SJCRH30 (cell line): ENCODE data around the gene PRDM15. TPM values are rescaled to one million over a fixed set of nuclear protein-coding genes. Genes with fewer than 3 reads are reported as not detected.

ENCODE experiments used
- DNase-seq, 2 experiments: peaks; one replicate each; pipeline ENCODE4 v3.0.0-alpha.2; 2015 to 2020
- H3K27ac ChIP-seq: fragments of 250-450 bp; sonication (Bioruptor Pico); 2 replicates; pipeline ENCODE4 v1.5.1; 2020; ENCODE audit warnings: mild to moderate bottlenecking, moderate library complexity
- H3K27me3 ChIP-seq: fragments of 250-450 bp; sonication (Bioruptor Pico); 2 replicates; pipeline ENCODE4 v1.5.1; 2020; ENCODE audit warnings: mild to moderate bottlenecking, moderate library complexity
- H3K36me3 ChIP-seq: fragments of 250-450 bp; sonication (Bioruptor Pico); 2 replicates; pipeline ENCODE4 v1.5.1; 2020; ENCODE audit warnings: mild to moderate bottlenecking, moderate library complexity
- H3K4me1 ChIP-seq: fragments of 250-450 bp; sonication (Bioruptor Pico); 2 replicates; pipeline ENCODE4 v1.5.1; 2020; ENCODE audit warnings: mild to moderate bottlenecking, moderate library complexity
- H3K4me3 ChIP-seq: fragments of 250-450 bp; sonication (Bioruptor Pico); 2 replicates; pipeline ENCODE4 v1.5.1; 2020; ENCODE audit warnings: mild to moderate bottlenecking, moderate library complexity
- H3K9me3 ChIP-seq: fragments of 250-450 bp; sonication (Bioruptor Pico); replicated peaks from 2 replicates; pipeline ENCODE4 v1.5.1; 2020; ENCODE audit warnings: mild to moderate bottlenecking, moderate library complexity
- total RNA-seq: library from RNA; depleted of rRNA; stranded (reverse); fragments of >200 nt; shearing (Covaris generic); gene quantifications from 2 replicates; pipeline ENCODE4 v1.2.3, GENCODE V29; 2014

Gene PRDM15
- total RNA-seq, 1 experiment from 2014 or later, result 6.1 TPM

- H3K4me3 ChIP-seq, result no peak overlapping the region
- H3K27me3 ChIP-seq, result no peaks in the 10 kb centered on the region
- DNase-seq, result no peak
- H3K9me3 ChIP-seq, result no peaks in the 10 kb centered on the region
- peaks cover 6% of the 10 kb centered on the region for H3K36me3 ChIP-seq
- no peak overlapping the region for H3K27ac ChIP-seq
- no peaks in the 10 kb centered on the region for H3K4me1 ChIP-seq
Measured at GRCh38 chr21:41852151-41852928, 26.8 kb downstream of the PRDM15 start.

GRCh38 chr21:41851090-41851790, 27.9 kb downstream of the PRDM15 start:
- H3K9me3 ChIP-seq, result no peaks in the 10 kb centered on the region
- no peaks in the 10 kb centered on the region for H3K27me3 ChIP-seq
- H3K27ac ChIP-seq, result no peak overlapping the region
- no peak overlapping the region for H3K4me3 ChIP-seq
- H3K36me3 ChIP-seq, result peaks cover 6% of the 10 kb centered on the region
- no peaks in the 10 kb centered on the region for H3K4me1 ChIP-seq
- no peak for DNase-seq

- H3K27ac ChIP-seq, result no peak overlapping the region
- no peaks in the 10 kb centered on the region for H3K4me1 ChIP-seq
- no peak overlapping the region for H3K4me3 ChIP-seq
- no peaks in the 10 kb centered on the region for H3K27me3 ChIP-seq
- no peaks in the 10 kb centered on the region for H3K9me3 ChIP-seq
- H3K36me3 ChIP-seq, result peaks cover 6% of the 10 kb centered on the region
- no peak for DNase-seq
Measured at GRCh38 chr21:41850085-41850484, 29.1 kb downstream of the PRDM15 start.

- Histone ChIP-seq H3K9me3 (no peaks in the 10 kb centered on the region), H3K4me1 (no peaks in the 10 kb centered on the region), H3K4me3 (no peak overlapping the region), H3K27me3 (no peaks in the 10 kb centered on the region), H3K27ac (no peak overlapping the region), H3K36me3 (peaks cover 6% of the 10 kb centered on the region)
- DNase-seq, result no peak
Measured at GRCh38 chr21:41848958-41849580, 30.1 kb downstream of the PRDM15 start.

GRCh38 chr21:41848533-41848932, 30.6 kb downstream of the PRDM15 start:
- Histone ChIP-seq H3K27me3 (no peaks in the 10 kb centered on the region), H3K4me1 (no peaks in the 10 kb centered on the region), H3K4me3 (no peak overlapping the region), H3K36me3 (peaks cover 6% of the 10 kb centered on the region), H3K27ac (no peak overlapping the region), H3K9me3 (no peaks in the 10 kb centered on the region)
- DNase-seq, result no peak

GRCh38 chr21:41847066-41847804, 31.9 kb downstream of the PRDM15 start:
- Histone ChIP-seq H3K4me1 (no peaks in the 10 kb centered on the region), H3K4me3 (no peak overlapping the region), H3K27me3 (no peaks in the 10 kb centered on the region), H3K9me3 (no peaks in the 10 kb centered on the region), H3K27ac (no peak overlapping the region), H3K36me3 (peaks cover 3% of the 10 kb centered on the region)
- peak in 1 of 2 experiments; percentile 9 for DNase-seq

- no peaks in the 10 kb centered on the region for H3K27me3 ChIP-seq
- no peaks in the 10 kb centered on the region for H3K4me1 ChIP-seq
- H3K36me3 ChIP-seq, result peaks cover 3% of the 10 kb centered on the region
- H3K9me3 ChIP-seq, result no peaks in the 10 kb centered on the region
- DNase-seq, result no peak
- no peak overlapping the region for H3K27ac ChIP-seq
- H3K4me3 ChIP-seq, result no peak overlapping the region
Measured at GRCh38 chr21:41846536-41846935, 32.6 kb downstream of the PRDM15 start.

- Histone ChIP-seq H3K9me3 (no peaks in the 10 kb centered on the region), H3K4me3 (no peak overlapping the region), H3K36me3 (peaks cover 3% of the 10 kb centered on the region), H3K27me3 (no peaks in the 10 kb centered on the region), H3K4me1 (no peaks in the 10 kb centered on the region), H3K27ac (no peak overlapping the region)
- DNase-seq, result no peak
Measured at GRCh38 chr21:41846033-41846317, 33.2 kb downstream of the PRDM15 start.

GRCh38 chr21:41845310-41846032, 33.7 kb downstream of the PRDM15 start:
- H3K4me1 ChIP-seq, result no peaks in the 10 kb centered on the region
- no peaks in the 10 kb centered on the region for H3K9me3 ChIP-seq
- H3K36me3 ChIP-seq, result peaks cover 3% of the 10 kb centered on the region
- DNase-seq, result no peak
- no peak overlapping the region for H3K4me3 ChIP-seq
- no peaks in the 10 kb centered on the region for H3K27me3 ChIP-seq
- no peak overlapping the region for H3K27ac ChIP-seq

GRCh38 chr21:41843584-41843983, 35.6 kb downstream of the PRDM15 start:
- Histone ChIP-seq H3K9me3 (no peaks in the 10 kb centered on the region), H3K4me3 (no peak overlapping the region), H3K27me3 (no peaks in the 10 kb centered on the region), H3K4me1 (no peaks in the 10 kb centered on the region), H3K36me3 (no peaks in the 10 kb centered on the region; the same call in 1 of the 2 replicates), H3K27ac (no peak overlapping the region)
- no peak for DNase-seq

GRCh38 chr21:41840880-41841279, 38.3 kb downstream of the PRDM15 start:
- Histone ChIP-seq H3K27me3 (no peaks in the 10 kb centered on the region), H3K9me3 (no peaks in the 10 kb centered on the region), H3K27ac (no peak overlapping the region), H3K4me1 (no peaks in the 10 kb centered on the region), H3K36me3 (peaks cover 2% of the 10 kb centered on the region; the same call in 1 of the 2 replicates), H3K4me3 (no peak overlapping the region)
- no peak for DNase-seq

GRCh38 chr21:41839387-41840000, 39.6 kb downstream of the PRDM15 start:
- Histone ChIP-seq H3K9me3 (no peaks in the 10 kb centered on the region), H3K27me3 (no peaks in the 10 kb centered on the region), H3K4me3 (no peak overlapping the region), H3K4me1 (no peaks in the 10 kb centered on the region), H3K27ac (no peak overlapping the region), H3K36me3 (peaks cover 2% of the 10 kb centered on the region; the same call in 1 of the 2 replicates)
- DNase-seq, result no peak

- DNase-seq, result no peak
- H3K9me3 ChIP-seq, result no peaks in the 10 kb centered on the region
Measured at GRCh38 chr21:41837756-41838297, 41.3 kb downstream of the PRDM15 start.

More at GRCh38 chr21:41837756-41838297, 41.3 kb downstream of the PRDM15 start:
- H3K27ac ChIP-seq, result no peak overlapping the region
- H3K4me1 ChIP-seq, result no peaks in the 10 kb centered on the region
- peaks cover 2% of the 10 kb centered on the region for H3K36me3 ChIP-seq
- no peak overlapping the region for H3K4me3 ChIP-seq
- no peaks in the 10 kb centered on the region for H3K27me3 ChIP-seq
